HepG2 (cell line): Measurements from ENCODE around the gene CLIC1. TPM values are rescaled to one million over a fixed set of nuclear protein-coding genes. Genes with fewer than 3 reads are reported as not detected.

Experiments used
- ATAC-seq: fragments of 200-7000 bp; cut with Tn5 transposase; 3 replicates; pipeline ENCODE4 v1.9.1; 2020; ENCODE audit warnings: mild to moderate bottlenecking, moderate library complexity
- BruUV-seq: library from RNA; stranded (reverse); fragments of 400-500 nt; replicated peaks from 2 replicates; lab custom pipeline; 2021; lab: Mats Ljungman, UMichigan
- CTCF ChIA-PET: fragments of 300-600 bp; formaldehyde crosslinking; extraction: SDS; loops from one replicate; lab custom pipeline; 2021; ENCODE audit warnings: low total read pairs, inconsistent platforms, low intra/inter-chr PET ratio; lab: Yijun Ruan, JAX
- POLR2A ChIA-PET: fragments of 350-600 bp; sonication (Branson Sonifier 250); formaldehyde crosslinking; loops from one replicate; lab custom pipeline; 2020; ENCODE audit warnings: antibody characterized with exemption, inconsistent platforms; lab: Yijun Ruan, JAX
- DNase-seq: peaks from one replicate; pipeline ENCODE4 v3.0.0-alpha.2; 2015; ENCODE audit warnings: low spot score
- FAIRE-seq: peaks from 3 replicates; lab custom pipeline; 2011; peaks lifted over from hg19 to GRCh38; lab: Jason Lieb, UNC
- H2AFZ ChIP-seq: one replicate; pipeline ENCODE4 v1.6.1; 2011; ENCODE audit warnings: low read length, inconsistent platforms
- H3K27ac ChIP-seq: fragments of 300-600 bp; 3 replicates; pipeline ENCODE4 v1.8.0; 2011; ENCODE audit warnings: mixed run types, mild to moderate bottlenecking, mixed read lengths, low read length, inconsistent platforms; ENCODE audit not compliant: insufficient read depth; ENCODE audit errors: extremely low read length
- H3K27me3 ChIP-seq, 2 experiments: fragments of 200-600 bp in 1 of 2; 2 replicates in 1 of 2; 3 replicates in 1 of 2; pipeline versions ENCODE4 v1.6.0 to v1.8.0; 2011; ENCODE audit warnings: low read length in 2 of 2, mild to moderate bottlenecking in 2 of 2, moderate library complexity in 2 of 2, inconsistent platforms in 1 of 2; ENCODE audit not compliant: insufficient read depth in 2 of 2, control insufficient read depth in 1 of 2
- H3K36me3 ChIP-seq, 2 experiments: fragments of 200-600 bp in 1 of 2; replicated peaks in 1 of 2; 2 replicates in 1 of 2; 3 replicates in 1 of 2; pipeline versions ENCODE4 v1.5.1 to v1.8.0; 2011; ENCODE audit warnings: low read length in 2 of 2, inconsistent platforms in 1 of 2; ENCODE audit not compliant: insufficient read depth in 2 of 2, control insufficient read depth in 1 of 2
- H3K4me1 ChIP-seq: 2 replicates; pipeline ENCODE4 v1.5.1; 2012; ENCODE audit warnings: low read length, inconsistent platforms; ENCODE audit not compliant: insufficient read depth
- H3K4me2 ChIP-seq: 2 replicates; pipeline ENCODE4 v1.6.0; 2011; ENCODE audit warnings: low read depth, low read length, inconsistent platforms
- H3K4me3 ChIP-seq, 3 experiments: fragments of 200-600 bp in 1 of 3; sonication (generic), shearing (Covaris generic) in 1 of 3; replicated peaks in 1 of 3; 2 replicates each; pipeline ENCODE4 v1.5.1; 2011 to 2016; ENCODE audit warnings: low read length in 3 of 3, inconsistent platforms in 2 of 3, low read depth in 2 of 3, mild to moderate bottlenecking in 2 of 3, control low read depth in 1 of 3, mixed read lengths in 1 of 3; ENCODE audit not compliant: insufficient read depth in 1 of 3
- H3K79me2 ChIP-seq: one replicate; pipeline ENCODE4 v1.6.1; 2011; ENCODE audit warnings: low read length, inconsistent platforms; ENCODE audit not compliant: insufficient read depth
- H3K9ac ChIP-seq: 2 replicates; pipeline ENCODE4 v1.6.0; 2011; ENCODE audit warnings: mild to moderate bottlenecking, low read depth, low read length, inconsistent platforms; ENCODE audit not compliant: insufficient read depth
- H3K9me3 ChIP-seq: 2 replicates; pipeline ENCODE4 v1.5.1; 2012; ENCODE audit warnings: mild to moderate bottlenecking, low read length
- H4K20me1 ChIP-seq: 2 replicates; pipeline ENCODE4 v1.6.0; 2011; ENCODE audit warnings: inconsistent platforms, mild to moderate bottlenecking, low read length, moderate library complexity; ENCODE audit not compliant: insufficient read depth
- ELK4 ChIP-seq: sonication (generic); formaldehyde crosslinking; IDR thresholded peaks from 2 replicates; pipeline ENCODE4 v1.9.0; 2021; ENCODE audit warnings: missing genetic modification reagents, borderline replicate concordance
- FOSL2 ChIP-seq: sonication (generic); formaldehyde crosslinking; IDR thresholded peaks from 2 replicates; pipeline ENCODE4 v1.4.0; 2020; ENCODE audit warnings: missing genetic modification reagents
- XRCC5 ChIP-seq: fragments of 200-400 bp; formaldehyde crosslinking; optimal IDR thresholded peaks from 2 replicates; pipeline ENCODE3; 2017; ENCODE audit warnings: mild to moderate bottlenecking, low read length
- ZNF770 ChIP-seq: sonication (generic); formaldehyde crosslinking; IDR thresholded peaks from 2 replicates; pipeline ENCODE4 v1.5.0; 2020; ENCODE audit warnings: mild to moderate bottlenecking, missing genetic modification reagents
- WGBS: methylation state at CpG from one replicate; pipeline ENCODE4 v1.1.6; 2017; ENCODE audit warnings: low lambda C conversion rate; 5-methylcytosine and 5-hydroxymethylcytosine counted together
- in situ Hi-C: cut with HindIII; loops from 2 replicates; pipeline ENCODE4 v1.10.0; 2017; ENCODE audit warnings: low pct_unique_long_range_greater_than_20kb; ENCODE audit not compliant: extremely low pct_ligation_motif_present
- intact Hi-C: fragments of 100-400 bp; cut with micrococcal nuclease; formaldehyde crosslinking; loops from one replicate; pipeline ENCODE4 v1.10.0; 2022; ENCODE audit not compliant: unreplicated experiment
- polyA plus RNA-seq, 8 experiments: library from polyadenylated mRNA; depleted of rRNA in 3 of 8; stranded (reverse) in 7 of 8; unstranded in 1 of 8; fragments of >200 nt; fragmentation: Illumina TruSeq in 4 of 8; extraction: Trizol in 4 of 8; gene quantifications; 2 replicates each; pipeline versions ENCODE4 v1.2.1 to v1.2.3, GENCODE V29; 2011 to 2016; ENCODE audit warnings: low read depth in 4 of 8, missing spikeins in 1 of 8, mixed read lengths in 1 of 8; ENCODE audit not compliant: insufficient read depth in 1 of 8
- total RNA-seq, 5 experiments: library from RNA; depleted of rRNA; stranded (reverse); fragments of >200 nt; fragmentation: Illumina TruSeq; extraction: Trizol; gene quantifications; 2 replicates each; pipeline ENCODE4 v1.2.3, GENCODE V29; 2016; ENCODE audit warnings: low read depth in 1 of 5

CLIC1 gene
- total and polyA plus RNA-seq, 2 of the 13 experiments (the other 11 are each of a cell fraction or from before 2014, with no cell fraction given) = 602 to 891 TPM

DNA sequence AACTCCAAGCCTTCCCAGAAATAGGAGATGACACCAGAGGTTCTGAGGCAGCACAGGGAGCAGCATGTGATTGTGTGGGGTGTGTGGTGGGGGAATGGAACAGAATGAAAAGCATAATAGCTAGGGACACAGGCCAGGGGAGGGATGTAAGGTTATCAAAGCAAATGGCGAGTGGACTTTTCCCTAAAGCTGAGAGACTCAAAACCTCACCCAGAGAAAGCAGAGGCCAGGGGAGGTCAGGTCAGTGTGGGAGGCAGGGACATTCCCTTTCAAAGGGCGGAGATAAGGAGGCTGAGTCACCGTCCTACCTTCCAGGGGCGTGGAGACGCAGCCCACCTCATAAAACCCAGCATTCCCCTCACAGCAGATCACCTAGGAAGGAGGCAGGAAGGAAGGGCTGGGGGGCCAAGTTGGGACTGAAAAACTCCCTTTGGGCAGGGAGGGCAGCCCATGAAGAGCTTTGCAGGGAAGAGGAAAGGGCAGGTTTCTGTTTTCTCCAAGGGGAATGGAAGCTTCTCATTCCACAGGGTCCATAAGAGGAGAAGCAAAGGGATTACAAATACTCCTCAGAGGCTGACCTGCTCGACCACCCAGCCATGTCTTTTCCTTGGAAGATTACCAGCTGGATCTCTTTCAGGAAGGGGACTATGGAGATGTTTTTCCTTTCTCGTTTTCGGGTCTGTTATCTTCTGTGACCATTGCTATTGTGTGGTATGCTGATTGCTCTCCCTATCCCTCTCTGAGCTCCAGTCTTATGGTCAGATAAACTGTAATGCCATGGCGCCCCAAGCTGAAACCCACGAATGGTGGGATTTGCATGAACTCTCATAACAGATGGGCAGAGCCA lies 45.9 kb downstream of the CLIC1 start:
- no peak overlapping the region for H3K9ac ChIP-seq
- ATAC-seq = no peak; the same call in 2 of the 3 replicates
- 86% methylated on average over 10 of the region's 10 CpGs for WGBS

More for the DNA sequence above, 45.9 kb downstream of the CLIC1 start:
- Histone ChIP-seq H3K4me3 (no peak overlapping the region), H3K27me3 (no peaks in the 10 kb centered on the region), H3K36me3 (peaks cover 60 to 73% of the 10 kb centered on the region in 2 experiments)
- CTCF ChIA-PET = interaction anchor here (0.5 to 1.2 kb wide), 2 partner anchors 10 kb away, joined by 3 to 5 read pairs; partner anchors contain the start of gene LY6G5C
- FAIRE-seq = no peak
- in situ Hi-C loops = no loop called here
- peak; percentile 34; the same call in 1 of the 2 replicates for TF ChIP-seq FOSL2 (CRISPR knock-in tag)
- peak; percentile 37 for TF ChIP-seq XRCC5
- no peak for TF ChIP-seq ELK4 (CRISPR knock-in tag)
- TF ChIP-seq ZNF770 = 0 out of 2 replicates have a peak, but pooled peaks have one; percentile 20
- TF ChIP-seq, all 625 proteins: peak for 3
- intact Hi-C loops = no loop called here
- no peaks in the 10 kb centered on the region for H3K79me2 ChIP-seq
- no peak overlapping the region for H3K4me2 ChIP-seq
- POLR2A ChIA-PET = interaction anchor here (0.5 to 4.9 kb wide), 4 partner anchors 12 to 77 kb away, joined by 3 to 22 read pairs (median 4); partner anchors contain the start of gene ABHD16A
- DNase-seq = no peak
- H2AFZ ChIP-seq = no peak overlapping the region
- no TSS peak for BruUV-seq
- no peaks in the 10 kb centered on the region for H3K9me3 ChIP-seq
- H3K4me1 ChIP-seq = peaks cover 12% of the 10 kb centered on the region; the same call in 1 of the 2 replicates
- no peaks in the 10 kb centered on the region for H4K20me1 ChIP-seq
- H3K27ac ChIP-seq = no peak overlapping the region
